GM04503 (cell line): ENCODE measurements around the gene CLEC10A.
"Not testable (repeated sequence)": the region's sequence is repeated elsewhere in the genome, so short reads cannot be mapped to it uniquely, and the experiment has no call there.

ENCODE experiments used
- DNase-seq: peaks from one replicate; pipeline ENCODE4 v3.0.0-alpha.2; 2012; ENCODE audit warnings: low read depth

CLEC10A gene

DNA sequence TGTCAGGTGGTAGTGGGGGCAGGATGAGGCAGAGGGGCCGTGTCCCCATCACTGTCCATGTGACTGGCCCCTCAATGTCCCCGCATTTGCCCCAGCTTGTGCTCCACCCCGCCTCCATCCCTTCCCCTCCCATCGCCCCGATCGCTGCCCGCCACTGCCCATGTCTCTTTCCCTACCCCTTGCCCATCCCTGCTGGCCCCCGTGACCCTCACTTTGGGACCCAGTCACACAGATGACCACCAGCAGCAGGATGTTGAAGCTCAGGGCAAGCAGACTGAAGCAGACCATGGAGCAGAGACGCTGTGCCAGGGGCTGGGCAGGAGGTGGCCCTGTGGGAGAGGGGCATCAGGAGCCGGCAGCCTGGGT, 28.5 kb upstream of the CLEC10A start:
- no peak for DNase-seq

DNA sequence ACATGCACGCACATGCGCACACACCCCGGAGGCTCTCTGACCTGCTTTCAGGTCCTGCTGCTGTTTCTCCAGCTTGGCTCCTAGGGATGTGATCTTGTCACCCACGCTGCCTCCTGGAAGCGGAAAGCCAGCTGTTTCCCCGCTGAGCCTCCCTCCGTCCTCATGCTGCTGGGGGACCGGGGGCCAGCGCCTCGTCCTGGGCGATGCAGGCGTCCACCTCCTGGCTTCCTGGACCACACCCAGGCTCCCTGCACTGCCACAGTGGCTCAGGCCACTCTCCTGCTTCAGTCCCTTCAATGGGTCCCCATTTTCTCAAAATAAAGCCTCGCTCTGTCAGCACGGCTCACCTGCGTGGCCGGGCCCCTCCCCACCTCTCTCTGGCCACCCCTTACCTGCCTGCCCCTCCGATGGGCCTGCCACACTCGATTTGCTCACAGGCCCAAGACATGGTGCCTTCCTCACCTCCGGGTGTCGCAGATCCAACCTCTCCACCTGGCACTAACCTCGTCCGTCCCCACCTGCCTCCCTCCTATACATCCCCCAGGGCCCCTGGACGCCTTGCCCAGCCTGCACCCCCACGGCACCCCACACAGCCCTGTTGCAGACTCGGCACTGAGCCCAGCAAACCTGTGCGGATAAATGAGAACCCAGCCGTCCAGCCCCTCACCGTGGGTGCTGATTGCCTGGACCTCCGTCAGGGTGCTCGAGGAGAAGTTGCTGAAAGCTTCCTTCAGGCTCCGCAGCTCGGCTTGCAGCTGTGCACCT, 27.9 kb upstream of the CLEC10A start:
- DNase-seq, result no peak

DNA sequence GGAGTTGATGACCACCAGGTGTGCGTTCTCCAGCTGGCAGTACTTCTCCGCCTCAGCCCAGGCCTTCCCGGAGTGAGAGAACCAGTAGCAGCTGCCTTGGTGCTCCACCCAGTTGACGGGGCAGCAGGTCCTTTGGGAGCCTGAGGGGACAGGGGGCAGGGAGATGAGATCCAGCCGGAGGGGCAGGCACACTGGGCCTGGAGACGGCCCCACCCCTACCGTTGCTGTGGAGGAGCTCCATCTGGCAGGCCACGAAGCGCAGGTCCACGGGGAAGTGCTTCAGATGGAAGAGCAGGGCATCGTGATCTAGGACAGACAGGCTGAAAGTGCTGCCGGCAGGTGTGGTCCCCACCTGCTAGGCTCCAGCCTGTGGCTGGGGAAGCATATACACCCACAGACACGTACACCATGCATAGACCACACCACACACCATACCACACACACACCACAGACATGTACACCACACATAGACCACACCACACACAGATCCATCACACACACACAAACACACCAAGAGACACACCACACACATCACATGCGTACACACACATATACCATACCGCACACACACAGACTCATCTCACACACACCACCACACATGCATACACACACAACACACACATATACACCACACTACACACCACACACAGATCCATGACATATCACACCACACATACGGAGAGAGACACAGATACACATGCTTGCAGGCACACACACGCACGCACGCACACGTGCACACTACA, 27.1 kb upstream of the CLEC10A start:
- no peak for DNase-seq

DNA sequence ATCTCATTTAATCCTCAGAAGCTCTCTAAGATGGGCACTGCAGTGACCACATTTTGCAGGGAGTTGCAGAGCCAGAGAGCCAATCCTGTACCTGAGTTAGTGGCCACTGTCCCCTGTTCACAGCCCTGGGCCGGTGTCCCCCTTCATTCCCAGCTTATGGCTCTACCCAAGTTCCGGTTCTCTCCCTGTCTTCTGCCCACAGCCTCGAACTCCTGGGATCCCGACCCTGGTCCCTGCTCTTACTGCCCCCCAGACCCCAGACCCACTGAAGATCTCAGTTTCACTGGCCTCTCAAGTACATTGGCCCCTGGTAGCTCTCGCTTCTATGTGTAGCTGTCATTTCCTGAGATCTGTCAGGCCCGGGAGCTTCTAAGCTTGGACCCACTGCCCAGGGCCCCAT, 22.4 kb upstream of the CLEC10A start:
- DNase-seq, result no peak

DNA sequence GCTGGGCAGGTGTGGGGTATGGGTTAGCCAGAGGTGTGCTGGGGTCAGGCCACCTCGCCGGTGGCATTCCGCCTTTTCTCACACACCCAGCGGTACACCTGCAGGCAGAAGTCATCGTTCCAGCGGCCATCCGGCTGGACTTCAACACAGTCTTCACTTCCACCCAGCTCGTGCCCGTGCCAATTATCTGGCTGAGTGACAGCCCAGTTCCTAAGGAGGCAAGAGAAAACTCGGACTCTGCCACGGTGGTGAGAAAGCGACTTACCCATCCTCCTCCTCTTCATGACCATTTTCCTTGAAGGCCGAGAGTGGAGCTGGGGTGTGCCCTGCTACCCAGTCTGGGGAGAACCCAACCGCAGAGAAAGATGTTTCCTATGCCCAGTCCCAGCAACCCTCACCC, 21.5 kb upstream of the CLEC10A start:
- no peak for DNase-seq

DNA sequence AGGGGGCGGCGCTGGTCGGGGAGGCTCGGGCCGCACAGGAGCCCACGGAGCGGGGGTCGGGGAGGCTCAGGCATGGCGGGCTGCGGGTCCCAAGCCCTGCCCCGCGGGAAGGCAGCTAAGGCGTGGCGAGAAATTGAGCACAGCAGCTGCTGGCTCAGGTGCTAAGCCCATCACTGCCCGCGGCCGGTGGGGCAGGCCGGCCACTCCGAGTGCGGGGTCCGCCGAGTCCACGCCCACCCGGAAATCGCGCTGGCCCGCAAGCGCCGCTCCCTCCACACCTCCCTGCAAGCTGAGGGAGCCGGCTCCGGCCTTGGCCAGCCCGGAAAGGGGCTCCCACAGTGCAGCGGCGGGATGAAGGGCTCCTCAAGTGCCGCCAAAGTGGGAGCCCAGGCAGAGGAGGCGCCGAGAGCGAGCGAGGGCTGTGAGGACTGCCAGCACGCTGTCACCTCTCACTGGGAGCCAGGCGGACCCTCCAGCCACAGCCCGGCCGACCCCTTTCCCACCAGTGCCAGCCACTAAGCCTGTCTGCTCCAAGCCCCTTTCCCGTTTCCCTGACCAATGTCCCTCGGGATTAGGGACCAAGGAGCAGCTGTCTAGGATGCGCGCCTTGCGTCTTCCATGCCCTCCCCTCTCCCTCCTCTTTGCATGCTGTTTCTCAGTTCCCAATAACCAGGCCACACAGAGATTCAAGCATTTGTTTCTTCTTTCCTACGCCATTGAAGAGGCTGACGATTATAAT, 20.8 kb upstream of the CLEC10A start:
- not testable (repeated sequence) for DNase-seq

GRCh38 chr17:7098802-7099459, 18.9 kb upstream of the CLEC10A start:
- DNase-seq, result no peak

DNA sequence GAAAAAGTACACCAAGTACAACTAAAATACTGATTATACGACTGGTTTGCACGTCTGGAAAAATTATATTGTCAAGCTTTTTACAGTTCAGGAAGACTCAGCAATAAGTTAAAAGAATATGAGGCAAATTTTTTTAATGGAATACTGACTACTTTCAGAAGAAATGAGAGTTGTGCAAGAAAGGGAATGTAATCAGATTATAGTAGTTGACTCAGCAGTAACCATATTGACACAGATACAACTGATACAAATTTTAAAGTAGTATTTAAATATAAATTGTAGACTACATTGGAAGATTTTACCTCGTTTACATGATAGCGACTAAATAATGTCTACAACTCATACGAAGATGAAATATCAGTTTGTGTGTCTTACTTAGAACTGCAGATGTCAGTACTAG, 17.9 kb upstream of the CLEC10A start:
- DNase-seq, result no peak

- DNase-seq, result no peak
Measured at GRCh38 chr17:7095625-7096024, 15.6 kb upstream of the CLEC10A start.

- DNase-seq, result no peak
Measured at GRCh38 chr17:7094652-7095019, 14.6 kb upstream of the CLEC10A start.

- DNase-seq, result not testable (repeated sequence)
Measured at GRCh38 chr17:7091311-7092005, 11.4 kb upstream of the CLEC10A start.

- DNase-seq, result not testable (repeated sequence)
Measured at GRCh38 chr17:7089570-7089969, 9.5 kb upstream of the CLEC10A start.

DNA sequence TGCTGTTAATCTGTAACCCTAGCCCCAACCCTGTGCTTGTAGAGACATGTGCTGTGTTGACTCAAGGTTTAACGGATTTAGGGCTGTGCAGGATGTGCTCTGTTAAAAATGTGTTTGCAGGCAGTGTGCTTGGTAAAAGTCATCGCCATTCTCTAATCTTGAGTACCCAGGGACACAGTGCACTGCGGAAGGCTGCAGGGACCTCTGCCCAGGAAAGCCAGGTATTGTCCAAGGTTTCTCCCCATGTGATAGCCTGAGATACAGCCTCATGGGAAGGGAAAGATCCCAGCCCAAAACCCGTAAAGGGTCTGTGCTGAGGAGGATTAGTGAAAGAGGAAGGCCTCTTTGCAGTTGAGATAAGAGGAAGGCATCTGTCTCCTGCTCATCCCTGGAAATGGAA, 8.4 kb upstream of the CLEC10A start:
- DNase-seq, result not testable (repeated sequence)

- DNase-seq, result no peak
Measured at GRCh38 chr17:7084088-7084487, 4.0 kb upstream of the CLEC10A start.

DNA sequence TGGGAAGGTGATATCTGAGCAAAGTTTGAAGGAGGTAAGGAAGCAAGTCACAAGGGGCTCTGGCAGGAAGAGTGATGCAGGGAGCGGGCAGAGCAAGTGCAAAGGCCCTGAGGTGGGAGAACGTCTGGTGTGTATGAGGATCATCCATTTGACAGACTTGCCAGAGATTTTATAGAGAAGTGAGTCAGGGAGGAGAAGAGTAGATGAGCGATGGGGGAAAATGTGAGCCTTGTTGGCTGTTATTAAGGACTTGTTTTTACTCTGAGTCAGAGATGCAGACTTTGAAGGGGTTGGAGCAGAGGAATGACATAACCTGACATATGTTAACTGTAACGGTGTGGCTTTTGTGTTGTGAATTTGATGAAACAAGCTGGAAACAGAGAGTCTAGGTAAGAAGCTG, 3.5 kb upstream of the CLEC10A start:
- no peak for DNase-seq

- no peak for DNase-seq
Measured at GRCh38 chr17:7081341-7082062, 1.5 kb upstream of the CLEC10A start.

- no peak for DNase-seq
Measured at GRCh38 chr17:7080456-7081041, 498 bp upstream of the CLEC10A start.

- no peak for DNase-seq
Measured at GRCh38 chr17:7078711-7079110, 1.3 kb downstream of the CLEC10A start.

- no peak for DNase-seq
Measured at GRCh38 chr17:7077911-7078546, 2.0 kb downstream of the CLEC10A start.

- DNase-seq, result no peak
Measured at GRCh38 chr17:7074931-7075330, 5.1 kb downstream of the CLEC10A start.
